HepG2 (cell line): ENCODE data around the gene RAI14. TPM values are rescaled to one million over a fixed set of nuclear protein-coding genes. Genes with fewer than 3 reads are reported as not detected.

Experiments
- AKNA ChIP-seq: sonication (generic); formaldehyde crosslinking; IDR thresholded peaks from 2 replicates; pipeline ENCODE4 v1.4.0; 2020; ENCODE audit warnings: missing genetic modification reagents, borderline replicate concordance
- ASH2L ChIP-seq: fragments of 300-600, 200-600 bp; sonication (generic); IDR thresholded peaks from 2 replicates; pipeline ENCODE4 v1.7.0; 2017; ENCODE audit warnings: low read depth, mild to moderate bottlenecking, moderate library complexity, mixed read lengths, low read length; ENCODE audit not compliant: insufficient read length
- BCL3 ChIP-seq: sonication (generic); formaldehyde crosslinking; IDR thresholded peaks from 2 replicates; pipeline ENCODE4 v1.5.1; 2020; ENCODE audit warnings: mild to moderate bottlenecking, missing genetic modification reagents, moderate library complexity
- CHD4 ChIP-seq: fragments of 200-600 bp; sonication (generic); IDR thresholded peaks from 2 replicates; pipeline ENCODE4 v1.7.0; 2017; ENCODE audit warnings: mild to moderate bottlenecking, low read length, borderline replicate concordance
- GFI1 ChIP-seq: sonication (generic); formaldehyde crosslinking; IDR thresholded peaks from 2 replicates; pipeline ENCODE4 v1.5.0; 2020; ENCODE audit warnings: missing genetic modification reagents, mild to moderate bottlenecking, borderline replicate concordance
- HNF4G ChIP-seq, 2 experiments: sonication (generic) in 1 of 2; formaldehyde crosslinking in 1 of 2; IDR thresholded peaks; 2 replicates each; pipeline versions ENCODE4 v1.4.0 to v1.6.1; 2011 to 2020; ENCODE audit warnings: borderline replicate concordance in 2 of 2, low read depth in 2 of 2, mild to moderate bottlenecking in 2 of 2, low read length in 1 of 2, missing genetic modification reagents in 1 of 2, moderate library complexity in 1 of 2
- IKZF4 ChIP-seq: sonication (generic); formaldehyde crosslinking; IDR thresholded peaks from 2 replicates; pipeline ENCODE4 v1.5.1; 2020; ENCODE audit warnings: borderline replicate concordance, mild to moderate bottlenecking, low read depth, missing genetic modification reagents; ENCODE audit errors: not compliant biosample characterization
- MAFK ChIP-seq, 2 experiments: IDR thresholded peaks in 1 of 2; conservative IDR thresholded peaks in 1 of 2; 2 replicates each; pipeline ENCODE4 v1.6.1; 2011; ENCODE audit warnings: improper control_type of control experiment in 2 of 2, low read length in 2 of 2
- MED8 ChIP-seq: sonication (generic); formaldehyde crosslinking; IDR thresholded peaks from 2 replicates; pipeline ENCODE4 v1.8.1; 2023; ENCODE audit warnings: mild to moderate bottlenecking, missing genetic modification reagents; ENCODE audit not compliant: insufficient replicate concordance
- MIER2 ChIP-seq: IDR thresholded peaks from 2 replicates; pipeline ENCODE4 v1.6.1; 2016; ENCODE audit warnings: missing biosample characterization, missing genetic modification reagents
- NRL ChIP-seq: sonication (generic); formaldehyde crosslinking; IDR thresholded peaks from 2 replicates; pipeline ENCODE4 v1.5.0; 2020; ENCODE audit warnings: missing genetic modification reagents, mild to moderate bottlenecking, moderate library complexity, borderline replicate concordance
- PRMT3 ChIP-seq: sonication (generic); formaldehyde crosslinking; IDR thresholded peaks from 2 replicates; pipeline ENCODE4 v1.8.1; 2022; ENCODE audit warnings: low read depth, mild to moderate bottlenecking, moderate library complexity, missing genetic modification reagents, borderline replicate concordance
- SOX13 ChIP-seq, 3 experiments: fragments of 450-650 bp in 1 of 3; sonication (generic) in 1 of 3; formaldehyde crosslinking in 1 of 3; IDR thresholded peaks in 2 of 3; conservative IDR thresholded peaks in 1 of 3; 2 replicates each; pipeline versions ENCODE4 v1.5.0 to v1.6.1; 2016 to 2020; ENCODE audit warnings: antibody characterized with exemption in 1 of 3, mild to moderate bottlenecking in 1 of 3, missing compliant biosample characterization in 1 of 3, missing genetic modification reagents in 1 of 3, moderate library complexity in 1 of 3
- STAG1 ChIP-seq: sonication (generic); formaldehyde crosslinking; IDR thresholded peaks from 2 replicates; pipeline ENCODE4 v1.4.0; 2020; ENCODE audit warnings: missing genetic modification reagents
- ZFP36L1 ChIP-seq: sonication (generic); formaldehyde crosslinking; IDR thresholded peaks from 2 replicates; pipeline ENCODE4 v1.8.0; 2022; ENCODE audit warnings: mild to moderate bottlenecking, missing genetic modification reagents, moderate library complexity
- ZNF224 ChIP-seq: sonication (generic); formaldehyde crosslinking; IDR thresholded peaks from 2 replicates; pipeline ENCODE4 v1.5.0; 2020; ENCODE audit warnings: mild to moderate bottlenecking, missing genetic modification reagents
- ZNF33A ChIP-seq: sonication (generic); formaldehyde crosslinking; IDR thresholded peaks from 2 replicates; pipeline ENCODE4 v1.5.1; 2020; ENCODE audit warnings: missing genetic modification reagents, mild to moderate bottlenecking, moderate library complexity, borderline replicate concordance
- ZNF431 ChIP-seq: sonication (generic); formaldehyde crosslinking; IDR thresholded peaks from 2 replicates; pipeline ENCODE4 v1.9.0; 2022; ENCODE audit warnings: missing genetic modification reagents, low read depth, mild to moderate bottlenecking, borderline replicate concordance
- polyA plus RNA-seq, 8 experiments: library from polyadenylated mRNA; depleted of rRNA in 3 of 8; stranded (reverse) in 7 of 8; unstranded in 1 of 8; fragments of >200 nt; fragmentation: Illumina TruSeq in 4 of 8; extraction: Trizol in 4 of 8; gene quantifications; 2 replicates each; pipeline versions ENCODE4 v1.2.1 to v1.2.3, GENCODE V29; 2011 to 2016; ENCODE audit warnings: low read depth in 4 of 8, missing spikeins in 1 of 8, mixed read lengths in 1 of 8; ENCODE audit not compliant: insufficient read depth in 1 of 8
- total RNA-seq, 5 experiments: library from RNA; depleted of rRNA; stranded (reverse); fragments of >200 nt; fragmentation: Illumina TruSeq; extraction: Trizol; gene quantifications; 2 replicates each; pipeline ENCODE4 v1.2.3, GENCODE V29; 2016; ENCODE audit warnings: low read depth in 1 of 5

RAI14 gene
- total and polyA plus RNA-seq, 2 of the 13 experiments (the other 11 are each of a cell fraction or from before 2014, with no cell fraction given) = 12.6 to 18.2 TPM

GRCh38 chr5:34731435-34732232, 75.5 kb downstream of the RAI14 start (continued):
- peak; percentile 38; the same call in 1 of the 2 replicates for TF ChIP-seq BCL3 (CRISPR knock-in tag)
- TF ChIP-seq MAFK (conservative IDR thresholded peaks at IDR 0.05 in 1 of 2, IDR thresholded peaks at IDR 0.05 in 1 of 2; ENCODE audit: low read length in 2 of 2) = no peak
- no peak for TF ChIP-seq SOX13 (IDR thresholded peaks at IDR 0.05)
- peak in 1 of 2 experiments; percentile 33; a peak in 1 of 4 replicates for TF ChIP-seq SOX13 (CRISPR knock-in tag; conservative IDR thresholded peaks at IDR 0.05 in 1 of 2, IDR thresholded peaks at IDR 0.05 in 1 of 2)
- no peak for TF ChIP-seq AKNA (CRISPR knock-in tag)
- TF ChIP-seq MED8 (CRISPR knock-in tag) = no peak
- no peak for TF ChIP-seq ZFP36L1
- no peak for TF ChIP-seq ZNF224
- no peak for TF ChIP-seq NRL (CRISPR knock-in tag)
- peak; percentile 61 for TF ChIP-seq HNF4G (IDR thresholded peaks at IDR 0.05; ENCODE audit: borderline replicate concordance, low read depth, low read length)
- no peak for TF ChIP-seq HNF4G (CRISPR knock-in tag; IDR thresholded peaks at IDR 0.05; ENCODE audit: borderline replicate concordance, low read depth)
- TF ChIP-seq ZNF33A (CRISPR knock-in tag) = no peak
- TF ChIP-seq STAG1 (CRISPR knock-in tag) = no peak
- 0 out of 2 replicates have a peak, but pooled peaks have one; percentile 16 for TF ChIP-seq MIER2 (CRISPR knock-in tag)
- no peak for TF ChIP-seq GFI1 (CRISPR knock-in tag)
- no peak for TF ChIP-seq CHD4
- no peak for TF ChIP-seq ZNF431 (CRISPR knock-in tag)
- TF ChIP-seq ASH2L = peak; percentile 83
- no peak for TF ChIP-seq PRMT3 (CRISPR knock-in tag)
- no peak for TF ChIP-seq IKZF4 (CRISPR knock-in tag)
